Common myeloid progenitor, CD34-positive (primary cell): ENCODE data around the gene LYPD1.
A peak's percentile ranks its signal among the peaks of the same experiment; 100 is the strongest.

Source experiments
- CTCF ChIA-PET: fragments of 350-600 bp; sonication (Branson Sonifier 250); formaldehyde crosslinking; loops from one replicate; lab custom pipeline; 2021; ENCODE audit warnings: antibody characterized with exemption; lab: Charles Lee
- POLR2A ChIA-PET: fragments of 350-600 bp; sonication (Branson Sonifier 250); formaldehyde crosslinking; loops from one replicate; lab custom pipeline; 2021; ENCODE audit warnings: antibody characterized with exemption; lab: Charles Lee
- DNase-seq, 3 donors: peaks; one replicate each; pipeline versions ENCODE4 v3.0.0 to v3.0.0-alpha.2; 2013
- H3K27ac ChIP-seq, 2 experiments: 1 replicate in 1 of 2; 2 replicates in 1 of 2; pipeline ENCODE4 v1.7.0; 2013; ENCODE audit warnings: inconsistent platforms in 2 of 2, low read length in 2 of 2, mild to moderate bottlenecking in 2 of 2, low read depth in 1 of 2, moderate library complexity in 1 of 2; ENCODE audit not compliant: severe bottlenecking in 2 of 2, insufficient read depth in 1 of 2, poor library complexity in 1 of 2
- H3K27me3 ChIP-seq, 5 experiments: replicated peaks in 2 of 5; 1 replicate in 3 of 5; 2 replicates in 2 of 5; pipeline versions ENCODE4 v1.6.1 to v1.7.0; 2013; ENCODE audit warnings: low read length in 4 of 5, mild to moderate bottlenecking in 2 of 5, moderate library complexity in 2 of 5, inconsistent platforms in 1 of 5; ENCODE audit not compliant: insufficient read depth in 5 of 5, control insufficient read depth in 4 of 5
- H3K36me3 ChIP-seq, 4 experiments: 1 replicate in 2 of 4; 2 replicates in 2 of 4; pipeline versions ENCODE4 v1.6.1 to v1.7.0; 2013; ENCODE audit warnings: low read length in 3 of 4, control low read depth in 1 of 4, mild to moderate bottlenecking in 1 of 4; ENCODE audit not compliant: control insufficient read depth in 4 of 4, insufficient read depth in 4 of 4
- H3K4me1 ChIP-seq, 4 experiments: 1 replicate in 3 of 4; 2 replicates in 1 of 4; pipeline versions ENCODE4 v1.6.1 to v1.7.1; 2013; ENCODE audit warnings: low read length in 3 of 4, mild to moderate bottlenecking in 3 of 4, control low read depth in 1 of 4, inconsistent platforms in 1 of 4, moderate library complexity in 1 of 4; ENCODE audit not compliant: control insufficient read depth in 4 of 4, insufficient read depth in 4 of 4; ENCODE audit errors: control extremely low read depth in 1 of 4
- H3K4me3 ChIP-seq, 7 experiments: 1 replicate in 4 of 7; 2 replicates in 3 of 7; pipeline versions ENCODE4 v1.5.1 to v1.7.0; 2013; ENCODE audit warnings: mild to moderate bottlenecking in 7 of 7, low read length in 6 of 7, moderate library complexity in 6 of 7, inconsistent platforms in 2 of 7, low read depth in 2 of 7, control low read depth in 1 of 7; ENCODE audit not compliant: insufficient read depth in 4 of 7, control insufficient read depth in 1 of 7; ENCODE audit errors: extremely low read depth in 1 of 7
- H3K9me3 ChIP-seq, 5 experiments: 1 replicate in 4 of 5; 2 replicates in 1 of 5; pipeline versions ENCODE4 v1.6.1 to v1.7.1; 2013; ENCODE audit warnings: low read length in 4 of 5, mild to moderate bottlenecking in 2 of 5, inconsistent platforms in 1 of 5, low read depth in 1 of 5, moderate library complexity in 1 of 5; ENCODE audit not compliant: control insufficient read depth in 4 of 5, insufficient read depth in 2 of 5; ENCODE audit errors: control extremely low read depth in 1 of 5
- WGBS: methylation state at CpG from one replicate; pipeline ENCODE4 v1.1.5; 2013; ENCODE audit not compliant: insufficient coverage; 5-methylcytosine and 5-hydroxymethylcytosine counted together

The LYPD1 gene

DNA sequence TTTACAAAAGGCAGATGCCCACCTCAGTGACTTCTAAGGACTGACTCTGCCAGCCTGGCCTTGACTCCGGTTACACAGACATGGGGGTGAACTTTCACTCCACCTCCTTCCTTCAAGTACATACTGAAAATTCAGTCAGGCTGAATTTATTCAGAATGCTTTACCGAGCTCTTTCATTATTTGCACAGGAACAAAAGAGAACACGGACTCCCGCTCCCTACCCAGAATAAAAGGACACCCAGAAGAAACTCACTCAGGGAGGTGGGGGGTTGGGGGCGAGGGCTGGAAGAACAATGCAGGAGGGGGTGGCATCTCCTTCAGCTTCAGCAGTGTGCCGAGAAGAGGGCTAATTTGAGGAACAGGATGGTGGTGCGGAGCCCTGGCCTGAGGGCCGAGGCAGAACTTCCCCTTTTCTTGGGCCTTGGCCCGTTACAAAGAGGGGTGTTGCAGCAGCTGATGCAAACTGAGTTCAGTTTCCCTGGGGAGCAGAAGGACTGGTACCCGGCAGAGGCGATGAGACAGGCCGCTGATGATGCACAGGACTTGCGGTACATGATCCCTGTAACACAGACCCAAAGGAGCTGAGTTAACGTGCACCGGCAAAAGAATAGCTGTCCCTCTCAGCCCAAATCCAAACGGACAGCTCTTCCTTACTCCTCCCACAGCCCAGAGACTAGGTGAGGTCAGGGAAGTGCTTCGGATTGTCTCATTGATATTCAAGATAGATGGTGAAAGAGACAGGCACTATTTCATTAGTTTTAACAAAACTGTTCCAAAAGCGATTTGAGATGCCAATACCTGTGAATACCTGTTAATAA is 24.1 kb downstream of the LYPD1 start:
- H3K4me1 ChIP-seq = peaks cover 0 to 20% (median 11%) of the 10 kb centered on the region in 4 experiments
- ChIA-PET POLR2A (no interaction called here), CTCF (no interaction called here)
- no peaks in the 10 kb centered on the region for H3K36me3 ChIP-seq
- H3K27ac ChIP-seq = no peak overlapping the region
- DNase-seq = peak in 2 of 3 donors; percentile 44
- no peaks in the 10 kb centered on the region for H3K9me3 ChIP-seq
- 40% methylated on average over 15 of the region's 18 CpGs for WGBS
- H3K4me3 ChIP-seq = no peak overlapping the region
- H3K27me3 ChIP-seq = peaks cover 0 to 4% (median 2%) of the 10 kb centered on the region in 5 experiments

DNA sequence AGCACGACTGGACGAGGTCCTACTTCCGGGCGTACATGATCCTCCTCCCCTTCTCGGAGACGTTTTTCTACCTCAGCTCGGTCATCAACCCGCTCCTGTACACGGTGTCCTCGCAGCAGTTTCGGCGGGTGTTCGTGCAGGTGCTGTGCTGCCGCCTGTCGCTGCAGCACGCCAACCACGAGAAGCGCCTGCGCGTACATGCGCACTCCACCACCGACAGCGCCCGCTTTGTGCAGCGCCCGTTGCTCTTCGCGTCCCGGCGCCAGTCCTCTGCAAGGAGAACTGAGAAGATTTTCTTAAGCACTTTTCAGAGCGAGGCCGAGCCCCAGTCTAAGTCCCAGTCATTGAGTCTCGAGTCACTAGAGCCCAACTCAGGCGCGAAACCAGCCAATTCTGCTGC is 24.8 kb downstream of the LYPD1 start:
- POLR2A ChIA-PET = no interaction called here
- H3K36me3 ChIP-seq = no peaks in the 10 kb centered on the region
- H3K9me3 ChIP-seq = no peaks in the 10 kb centered on the region
- peak overlapping the region in 1 of 7 experiments; percentile 7 for H3K4me3 ChIP-seq
- H3K27me3 ChIP-seq = peaks cover 0 to 2% (median 2%) of the 10 kb centered on the region in 5 experiments
- peaks cover 0 to 20% (median 11%) of the 10 kb centered on the region in 4 experiments for H3K4me1 ChIP-seq
- H3K27ac ChIP-seq = no peak overlapping the region
- WGBS = 93% methylated on average over 35 of the region's 35 CpGs
- CTCF ChIA-PET = no interaction called here
- no peak for DNase-seq

DNA sequence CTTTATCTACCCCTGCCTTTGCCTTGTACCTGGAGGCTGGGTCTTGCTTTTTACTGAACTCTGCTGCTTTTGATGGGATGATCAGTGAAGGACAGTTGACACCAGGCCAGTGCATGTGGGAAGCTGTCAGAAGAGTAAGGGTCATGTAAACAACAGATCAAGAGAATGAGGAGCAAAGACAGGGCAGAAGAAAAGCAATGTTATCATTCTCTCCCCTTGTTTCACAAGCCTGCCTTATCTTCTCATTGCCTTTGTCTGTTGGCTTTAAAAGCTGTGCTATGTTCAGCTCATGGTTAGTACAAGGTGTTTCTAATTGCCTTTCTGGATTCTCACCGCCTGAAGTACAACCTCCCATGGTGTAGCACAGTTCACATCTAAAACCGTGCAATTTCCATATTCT is 27.6 kb downstream of the LYPD1 start:
- ChIA-PET CTCF (no interaction called here), POLR2A (no interaction called here)
- H3K4me1 ChIP-seq = peaks cover 0 to 20% (median 11%) of the 10 kb centered on the region in 4 experiments
- DNase-seq = no peak
- H3K36me3 ChIP-seq = no peaks in the 10 kb centered on the region
- peaks cover 0 to 3% (median 0%) of the 10 kb centered on the region in 5 experiments for H3K27me3 ChIP-seq
- no peak overlapping the region for H3K27ac ChIP-seq
- H3K4me3 ChIP-seq = no peak overlapping the region
- no peaks in the 10 kb centered on the region for H3K9me3 ChIP-seq
- 86% methylated on average over 1 of the region's 2 CpGs for WGBS

DNA sequence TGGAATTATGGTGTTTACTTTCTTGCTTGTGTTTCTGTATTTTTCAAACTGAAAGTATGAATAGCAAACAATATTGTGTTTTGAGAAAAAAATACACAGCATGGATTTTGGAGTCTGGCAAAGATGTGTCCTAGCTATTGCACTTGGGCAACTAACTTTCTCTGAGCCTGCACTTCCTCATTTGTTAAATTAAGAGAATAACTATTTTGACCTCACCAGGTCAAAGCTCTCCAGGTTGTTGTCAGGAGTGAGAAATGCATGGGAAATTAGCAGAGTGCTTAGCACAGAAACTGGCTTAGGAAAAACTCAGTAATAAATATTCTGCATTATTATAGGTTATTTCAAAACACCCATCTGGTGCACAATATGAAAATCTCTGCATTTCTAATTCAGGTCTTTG is 28.2 kb downstream of the LYPD1 start:
- no peak for DNase-seq
- Histone ChIP-seq H3K36me3 (no peaks in the 10 kb centered on the region), H3K27me3 (peaks cover 0 to 3% (median 0%) of the 10 kb centered on the region in 5 experiments), H3K4me1 (peaks cover 0 to 20% (median 11%) of the 10 kb centered on the region in 4 experiments), H3K9me3 (no peaks in the 10 kb centered on the region), H3K4me3 (no peak overlapping the region), H3K27ac (no peak overlapping the region)
- ChIA-PET CTCF (no interaction called here), POLR2A (no interaction called here)

DNA sequence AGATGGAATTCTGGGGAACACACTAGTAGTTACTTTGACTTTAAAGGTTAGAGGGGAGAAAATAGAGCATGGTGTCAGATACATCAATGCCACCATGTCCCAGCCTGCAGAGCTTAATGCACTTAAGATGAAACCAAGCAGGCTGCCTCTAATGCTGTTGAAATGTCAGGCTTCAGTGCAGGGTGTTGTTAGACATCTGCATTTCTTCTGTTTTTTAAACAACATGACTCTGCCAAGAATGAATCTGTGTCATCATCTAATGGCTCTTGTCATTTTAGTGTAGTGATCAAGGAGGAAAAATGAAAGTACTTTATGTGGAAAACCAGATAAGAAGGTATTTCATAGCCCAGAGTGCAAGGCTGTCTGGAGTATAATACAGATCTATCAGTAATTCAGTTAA is 29.9 kb downstream of the LYPD1 start:
- Histone ChIP-seq H3K27me3 (peaks cover 0 to 3% (median 0%) of the 10 kb centered on the region in 5 experiments), H3K36me3 (no peaks in the 10 kb centered on the region), H3K4me3 (no peak overlapping the region), H3K9me3 (no peaks in the 10 kb centered on the region), H3K27ac (no peak overlapping the region), H3K4me1 (peaks cover 0 to 11% (median 5%) of the 10 kb centered on the region in 4 experiments)
- ChIA-PET CTCF (no interaction called here), POLR2A (no interaction called here)
- DNase-seq = no peak

DNA sequence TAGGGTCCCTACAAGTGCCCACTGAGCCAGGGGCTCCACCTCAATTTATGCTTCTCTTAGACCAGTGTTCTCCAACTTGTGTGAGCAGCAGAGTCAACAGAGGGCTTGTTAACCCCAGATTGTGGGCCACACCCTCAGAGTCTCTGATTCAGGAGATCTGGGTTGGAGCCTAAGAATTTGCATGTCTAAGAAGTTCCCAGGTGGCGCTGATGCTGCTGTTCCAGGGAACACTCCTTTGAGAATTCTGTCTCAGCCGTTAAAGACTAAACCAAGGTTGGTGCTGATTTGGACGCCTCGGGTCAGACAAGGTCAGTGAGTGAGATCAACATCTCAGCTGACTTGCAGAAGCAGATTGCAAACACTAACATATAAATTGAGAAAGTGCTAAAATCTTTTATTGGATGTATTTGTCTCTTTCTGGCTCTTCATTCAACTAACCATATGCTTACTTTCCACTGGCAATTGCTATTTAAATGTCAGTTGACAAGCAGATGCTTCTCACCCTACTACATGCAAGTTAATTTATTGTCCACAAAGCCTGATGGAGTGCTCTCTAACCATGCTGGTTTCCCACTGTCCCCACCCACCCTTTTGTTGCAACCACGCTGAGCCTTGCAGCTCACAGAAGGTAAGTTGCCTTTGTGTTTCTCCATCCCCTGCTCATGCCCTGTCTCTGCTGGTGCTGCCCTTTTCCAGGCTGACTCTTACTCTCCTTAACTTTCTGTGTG is 31.5 kb downstream of the LYPD1 start:
- no peak for DNase-seq
- Histone ChIP-seq H3K9me3 (no peaks in the 10 kb centered on the region), H3K4me1 (peaks cover 0 to 2% (median under 1%) of the 10 kb centered on the region in 4 experiments), H3K36me3 (no peaks in the 10 kb centered on the region), H3K27me3 (peaks cover 0 to 3% (median 0%) of the 10 kb centered on the region in 5 experiments), H3K4me3 (no peak overlapping the region), H3K27ac (no peak overlapping the region)
- ChIA-PET CTCF (interaction anchor here (1.0 kb wide), 1 partner anchor 10 kb away, joined by 3 read pairs; no protein-coding TSS in a partner anchor), POLR2A (no interaction called here)
- 100% methylated on average over 2 of the region's 5 CpGs for WGBS

DNA sequence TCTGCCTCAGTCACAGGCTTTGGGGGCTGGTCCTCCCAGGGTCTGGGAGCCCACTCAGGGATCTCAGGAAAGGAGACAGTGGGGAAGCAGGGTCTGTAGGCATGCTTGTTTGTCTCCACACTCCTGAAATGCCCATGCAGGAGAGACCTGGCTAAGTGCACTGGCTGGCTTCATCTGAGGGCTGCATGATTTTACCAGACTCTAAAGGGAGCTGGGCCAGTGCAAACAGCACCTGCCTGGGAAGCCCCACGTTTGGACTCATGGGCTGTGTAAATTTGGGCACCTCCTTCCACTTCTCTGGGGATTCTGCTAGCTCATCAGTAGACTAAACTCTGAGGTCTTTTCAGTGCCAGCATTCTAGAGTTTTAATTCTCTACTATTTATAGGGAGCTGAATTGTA is 33.7 kb downstream of the LYPD1 start:
- CTCF ChIA-PET = interaction anchor here (0.6 kb wide), 1 partner anchor 232 kb away, joined by 3 read pairs; no protein-coding TSS in a partner anchor
- no peaks in the 10 kb centered on the region for H3K9me3 ChIP-seq
- H3K4me3 ChIP-seq = no peak overlapping the region
- H3K27me3 ChIP-seq = peaks cover 0 to 3% (median 0%) of the 10 kb centered on the region in 5 experiments
- no peaks in the 10 kb centered on the region for H3K36me3 ChIP-seq
- no peaks in the 10 kb centered on the region for H3K4me1 ChIP-seq
- POLR2A ChIA-PET = no interaction called here
- WGBS = no CpG with 5 or more reads among the region's 1 CpG
- H3K27ac ChIP-seq = no peak overlapping the region
- no peak for DNase-seq
